GM21717 (cell line): Measurements from ENCODE around the gene CCN6.
"Not testable (repeated sequence)": the region's sequence is repeated elsewhere in the genome, so short reads cannot be mapped to it uniquely, and the experiment has no call there.

Experiments used
- ATAC-seq: cut with Tn5 transposase; IDR thresholded peaks from one replicate; pipeline ENCODE4 v1.9.1; 2021; ENCODE audit warnings: mild to moderate bottlenecking, moderate library complexity; ENCODE audit not compliant: unreplicated experiment

The CCN6 gene

DNA sequence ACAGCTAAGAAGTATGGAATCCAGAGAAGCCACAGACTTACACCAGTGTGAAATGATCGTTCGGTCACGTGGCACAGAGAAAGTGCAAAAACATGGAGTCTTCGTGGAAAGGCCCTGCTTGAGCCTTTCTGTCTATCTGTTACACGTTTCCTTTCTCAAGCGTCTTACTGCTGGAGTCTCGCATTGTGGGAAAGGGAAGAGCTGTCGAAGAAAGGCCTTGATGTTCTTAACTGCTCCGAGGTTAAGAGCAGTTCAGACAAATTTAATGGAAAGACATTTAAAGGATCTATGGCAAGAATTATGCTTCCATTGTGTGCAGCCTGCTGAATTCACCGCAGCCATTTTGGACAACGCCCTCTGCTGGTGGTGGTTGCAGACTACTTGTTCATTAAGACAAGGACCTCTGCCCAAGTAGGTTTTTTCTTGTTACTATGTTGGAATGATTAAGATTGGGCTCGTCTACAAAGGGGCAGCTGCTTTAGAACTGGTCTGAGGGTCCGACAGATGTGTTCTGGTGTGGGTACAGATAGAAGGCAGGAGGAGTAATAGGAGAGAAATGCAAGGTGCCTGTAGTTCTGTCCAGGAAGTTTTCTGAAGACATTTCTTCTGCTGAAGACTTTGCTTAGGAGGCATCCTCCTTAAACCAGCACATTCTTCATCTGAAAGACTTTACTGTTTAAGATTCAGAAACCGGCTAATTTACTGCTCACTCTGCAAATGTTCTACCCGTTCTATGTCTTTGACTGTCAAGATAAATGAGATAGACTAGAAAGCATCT lies 24.7 kb upstream of the CCN6 start:
- peak; percentile 79 for ATAC-seq

- no peak for ATAC-seq
These were observed 23.5 kb upstream of the CCN6 start for GRCh38 chr6:112030206-112030960.

DNA sequence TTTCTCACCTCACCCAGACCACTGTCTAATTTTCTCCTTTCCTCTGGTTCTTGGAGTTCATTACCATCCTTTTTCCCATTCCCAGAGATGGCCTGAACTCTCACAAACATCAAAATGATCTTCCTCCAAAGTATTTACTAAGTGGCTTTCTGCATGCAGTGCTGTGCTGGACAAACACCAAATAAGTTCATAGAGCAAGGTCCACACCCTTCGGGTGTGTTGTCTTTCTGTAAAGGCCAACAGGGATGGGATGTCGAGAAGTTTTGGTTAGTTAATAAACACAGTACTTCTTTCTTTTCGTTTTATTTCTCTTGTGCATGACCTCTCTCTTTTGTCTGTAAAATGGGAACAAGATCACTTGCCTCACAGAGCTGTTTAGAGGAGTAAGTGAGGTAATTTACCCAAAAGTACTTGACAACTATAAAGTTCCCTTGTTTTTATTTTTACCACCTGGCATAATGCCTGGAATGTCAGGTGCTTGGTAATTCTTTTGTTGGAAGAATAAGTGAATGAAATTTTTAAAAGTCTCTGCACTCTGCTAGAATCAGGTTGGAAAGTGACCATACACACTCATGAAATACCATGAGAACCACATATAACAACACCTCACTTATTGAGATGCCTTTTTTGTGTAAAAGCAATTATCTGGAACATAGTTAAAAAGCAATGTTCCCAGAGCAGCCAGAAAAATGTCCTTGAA lies 22.8 kb upstream of the CCN6 start:
- ATAC-seq: no peak

GRCh38 chr6:112031960-112032359 lies 21.9 kb upstream of the CCN6 start:
- no peak for ATAC-seq

DNA sequence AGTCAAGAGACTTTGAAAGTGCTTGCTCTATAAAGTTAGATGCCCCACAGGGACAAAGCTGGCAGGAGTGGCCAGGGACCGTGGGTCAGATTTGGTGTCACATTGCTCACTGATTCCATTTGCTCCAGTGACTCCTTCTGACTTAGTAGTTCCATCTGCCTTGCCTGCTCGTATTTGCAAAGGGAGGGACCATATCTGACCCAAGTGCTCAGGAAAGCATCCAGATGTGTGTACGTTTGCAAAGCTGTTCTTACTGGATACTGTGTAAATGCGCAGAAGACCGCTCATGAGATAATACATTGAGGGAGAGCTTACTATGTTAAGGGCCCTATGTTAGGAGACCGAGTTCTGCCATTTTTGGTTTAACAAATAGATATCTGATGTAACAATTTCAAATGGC lies 21.2 kb upstream of the CCN6 start:
- no peak for ATAC-seq

DNA sequence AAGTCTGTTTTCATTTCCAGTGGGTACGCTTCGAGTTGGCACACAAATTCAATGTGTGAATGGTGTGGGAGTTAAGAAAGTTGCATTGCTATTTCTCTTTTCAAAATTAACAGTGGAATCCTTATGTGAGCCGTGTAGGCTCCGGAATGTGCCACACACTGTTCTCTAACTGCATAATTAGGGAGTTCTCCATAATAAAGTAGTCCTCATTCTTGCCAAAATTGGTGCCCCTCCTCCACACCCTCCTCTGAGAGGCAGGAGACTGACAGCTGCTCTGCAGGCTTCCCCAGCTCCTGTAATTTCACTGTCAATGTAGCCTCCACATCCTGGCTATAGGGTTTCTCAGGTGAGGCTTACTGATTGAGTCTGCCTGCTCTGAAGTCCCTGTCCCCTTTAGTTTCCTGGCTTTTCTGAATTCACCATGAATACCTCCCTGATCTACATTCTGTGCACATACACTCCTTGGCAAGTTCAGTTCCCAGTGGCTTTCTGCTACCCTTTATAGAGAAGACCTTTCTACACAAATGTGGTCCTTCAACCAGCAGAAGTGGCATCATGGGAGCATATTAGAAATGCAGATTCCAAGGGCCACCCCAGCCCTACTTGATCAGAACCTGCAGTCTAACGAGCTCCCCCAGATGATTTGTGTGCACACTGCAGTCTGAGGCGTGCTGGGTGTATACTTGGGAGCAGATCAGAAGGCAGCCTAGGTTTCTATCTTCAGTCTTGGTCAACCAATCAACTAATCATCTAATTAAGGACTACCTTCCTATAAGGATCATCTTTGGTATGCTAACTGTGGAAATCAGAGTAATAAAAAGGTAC lies 19.9 kb upstream of the CCN6 start:
- no peak for ATAC-seq

GRCh38 chr6:112034616-112034995 lies 19.3 kb upstream of the CCN6 start:
- ATAC-seq: no peak

DNA sequence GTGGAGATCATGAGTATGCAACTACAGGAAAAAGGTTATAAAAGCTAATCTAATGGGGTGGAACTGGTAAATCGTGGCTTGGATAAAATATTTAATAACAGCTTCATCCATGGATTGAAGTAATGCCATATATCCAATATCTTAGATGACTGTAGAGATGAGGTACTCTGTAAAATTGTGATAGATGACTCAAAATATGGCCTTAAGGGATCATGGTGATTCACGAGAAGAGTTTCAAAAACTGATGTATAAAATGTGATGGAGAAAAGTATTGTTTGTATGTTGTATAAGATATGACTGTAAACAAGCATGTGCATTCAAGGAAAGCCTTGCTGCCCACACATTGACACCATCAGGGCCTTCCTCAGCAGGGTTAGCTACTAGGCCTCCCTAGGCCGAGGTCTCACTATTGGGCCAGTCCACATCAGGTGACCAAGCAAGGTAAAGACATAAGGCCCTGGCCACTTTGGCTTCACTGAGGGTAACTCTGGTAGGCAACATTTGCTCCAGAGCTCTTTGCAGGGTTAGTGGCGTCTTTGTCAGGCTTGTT lies 17.7 kb upstream of the CCN6 start:
- no peak for ATAC-seq

GRCh38 chr6:112037783-112038216 lies 16.1 kb upstream of the CCN6 start:
- ATAC-seq: no peak

DNA sequence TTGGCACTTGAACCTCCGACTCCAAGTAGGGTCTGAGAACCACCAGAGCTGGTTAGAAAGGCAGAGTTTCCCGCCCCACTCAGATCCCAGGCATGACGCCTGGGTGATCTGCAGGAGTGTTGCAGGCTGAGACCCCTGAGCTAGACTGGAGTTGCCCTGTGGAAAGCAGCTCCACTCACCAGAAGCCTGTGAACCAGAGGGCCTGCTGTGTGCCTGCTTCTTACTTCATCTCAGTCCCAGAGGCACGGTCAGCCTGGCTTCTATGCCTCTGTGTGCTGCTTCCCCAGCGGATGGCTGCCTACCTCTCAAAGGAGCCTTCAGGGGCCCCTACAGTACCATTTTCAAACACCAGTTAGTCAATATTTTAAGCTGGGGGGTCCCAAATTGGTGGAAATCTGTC lies 15.6 kb upstream of the CCN6 start:
- ATAC-seq: no peak

GRCh38 chr6:112038756-112039430 lies 15.0 kb upstream of the CCN6 start:
- ATAC-seq: no peak

- ATAC-seq: no peak
These were observed 14.5 kb upstream of the CCN6 start for GRCh38 chr6:112039431-112039770.

DNA sequence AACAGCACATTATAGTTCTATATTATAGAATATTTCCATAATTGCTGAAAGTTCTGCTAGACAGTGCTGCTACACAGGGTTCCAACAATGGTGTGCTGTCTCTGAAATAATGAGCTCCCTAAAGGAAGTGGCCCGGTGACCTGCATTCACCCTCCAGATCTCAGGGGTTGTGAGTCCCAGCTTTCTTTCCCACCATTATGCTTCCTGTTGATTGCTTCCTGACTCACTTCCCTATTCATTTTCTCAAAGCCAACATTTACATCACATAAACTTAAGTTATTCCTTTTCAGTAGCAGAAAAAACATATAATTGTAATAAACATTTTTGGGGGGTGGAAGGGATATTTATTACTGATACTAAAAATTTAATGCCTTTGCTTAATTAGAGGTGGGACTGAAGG lies 12.9 kb upstream of the CCN6 start:
- no peak for ATAC-seq

DNA sequence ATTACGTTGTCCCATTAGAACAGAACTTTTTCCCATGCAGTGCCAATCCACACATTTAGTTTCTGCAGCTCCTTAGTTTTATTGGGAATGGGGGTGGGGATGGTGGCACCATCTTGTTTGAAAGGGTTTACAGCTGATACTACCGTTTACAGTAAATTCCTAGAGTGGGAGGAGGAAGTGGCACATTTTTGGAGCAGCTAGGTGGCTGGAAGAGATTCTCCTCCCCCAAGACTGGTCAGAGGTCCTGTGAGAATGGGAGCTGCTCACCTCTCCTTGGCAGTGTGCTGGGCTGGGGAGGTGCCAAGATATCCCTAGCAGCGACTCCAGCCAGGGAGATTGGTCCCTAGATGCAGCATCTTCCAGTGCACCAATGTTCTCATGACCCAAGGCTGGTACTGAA lies 12.4 kb upstream of the CCN6 start:
- no peak for ATAC-seq

GRCh38 chr6:112043032-112044007 lies 10.6 kb upstream of the CCN6 start:
- ATAC-seq: peak; percentile 92

DNA sequence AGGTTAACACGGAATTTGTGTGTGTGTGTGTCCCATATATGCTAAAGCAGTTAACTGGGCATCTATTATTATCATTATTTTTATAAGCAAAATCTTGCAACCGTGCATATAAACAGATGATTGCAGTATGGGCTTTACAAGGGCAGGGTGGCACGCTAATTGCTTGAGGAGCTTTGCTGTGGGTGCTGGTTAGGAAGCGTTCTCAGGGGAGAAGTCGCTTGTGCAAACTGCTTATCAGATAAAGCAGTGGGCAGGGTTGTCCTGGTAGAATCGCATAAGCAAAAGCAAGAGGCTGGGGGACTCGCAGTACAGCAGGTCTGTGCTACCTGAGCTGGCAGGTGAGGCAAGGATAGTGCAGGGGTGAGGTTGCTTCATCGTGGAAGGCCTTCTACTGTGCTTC lies 9.7 kb upstream of the CCN6 start:
- no peak for ATAC-seq

DNA sequence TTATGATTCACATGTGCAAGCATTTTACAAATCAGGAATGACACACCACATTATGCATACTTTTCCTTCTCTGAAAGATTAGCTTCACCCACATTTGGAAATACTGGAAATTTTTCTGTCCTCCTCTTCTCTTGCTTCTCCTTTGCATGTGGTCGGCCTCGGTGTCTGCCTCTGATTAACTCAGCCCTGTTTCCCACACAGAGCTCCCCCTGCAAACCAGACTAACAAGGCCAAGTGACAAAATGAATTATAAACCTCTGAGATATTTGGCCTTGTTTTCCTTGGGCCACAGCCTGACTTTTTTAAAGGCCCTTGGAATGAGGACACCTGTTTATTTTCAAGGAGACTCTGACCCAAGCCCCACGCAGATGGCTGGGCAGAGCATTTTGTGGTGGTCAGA lies 9.0 kb upstream of the CCN6 start:
- ATAC-seq: no peak

DNA sequence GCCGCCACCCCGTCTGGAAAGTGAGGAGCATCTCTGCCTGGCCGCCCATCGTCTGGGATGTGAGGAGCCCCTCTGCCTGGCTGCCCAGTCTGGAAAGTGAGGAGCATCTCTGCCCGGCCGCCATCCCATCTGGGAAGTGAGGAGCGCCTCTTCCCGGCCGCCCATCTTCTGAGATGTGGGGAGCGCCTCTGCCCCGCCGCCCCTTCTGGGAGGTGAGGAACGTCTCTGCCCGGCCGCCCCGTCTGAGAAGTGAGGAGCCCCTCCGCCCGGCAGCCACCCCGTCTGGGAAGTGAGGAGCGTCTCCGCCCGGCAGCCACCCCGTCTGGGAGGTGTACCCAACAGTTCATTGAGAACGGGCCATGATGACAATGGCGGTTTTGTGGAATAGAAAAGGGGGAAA lies 6.4 kb upstream of the CCN6 start:
- not testable (repeated sequence) for ATAC-seq
